ENCODE data around the gene SCARF1. TPM values are rescaled to one million over a fixed set of nuclear protein-coding genes. Genes with fewer than 3 reads are reported as not detected.

Gene SCARF1
- total RNA-seq, 1 experiment from 2014 or later: 0.47 TPM

DNA sequence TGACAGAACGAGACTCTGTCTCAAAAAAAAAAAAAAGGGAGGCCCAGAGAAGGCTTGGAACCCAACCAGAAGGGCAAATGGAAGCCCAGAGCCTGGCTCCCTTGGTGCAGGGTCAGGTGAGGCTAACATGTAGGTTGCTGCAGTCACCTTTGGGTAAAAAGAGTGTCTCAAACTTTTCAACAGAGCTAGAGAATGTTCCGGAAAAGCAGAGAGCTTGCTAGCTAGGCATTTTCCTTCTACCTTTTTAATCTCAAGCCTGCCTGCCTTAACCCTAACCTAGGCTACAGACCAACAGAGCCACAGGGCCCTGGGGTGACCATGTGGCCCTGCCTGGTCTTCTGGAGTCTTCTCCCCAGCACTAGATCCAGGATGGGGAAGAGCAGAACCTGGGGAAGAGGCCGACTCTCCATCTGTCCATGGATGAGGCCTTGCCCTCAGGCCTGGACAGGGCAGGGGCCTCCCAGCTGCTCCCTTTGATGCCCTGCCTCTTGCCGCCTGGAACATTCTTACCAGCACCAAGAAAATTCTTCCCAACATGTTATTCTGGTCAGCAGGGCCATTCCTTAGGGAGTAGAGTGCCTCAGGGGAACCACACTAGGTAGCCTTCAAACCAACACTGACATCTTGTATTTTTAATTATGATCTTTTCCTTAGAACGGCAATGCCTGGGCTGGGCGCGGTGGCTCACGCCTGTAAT is 47.0 kb downstream of the SCARF1 start:
- no peak for DNase-seq (ENCODE audit: low read depth)

DNA sequence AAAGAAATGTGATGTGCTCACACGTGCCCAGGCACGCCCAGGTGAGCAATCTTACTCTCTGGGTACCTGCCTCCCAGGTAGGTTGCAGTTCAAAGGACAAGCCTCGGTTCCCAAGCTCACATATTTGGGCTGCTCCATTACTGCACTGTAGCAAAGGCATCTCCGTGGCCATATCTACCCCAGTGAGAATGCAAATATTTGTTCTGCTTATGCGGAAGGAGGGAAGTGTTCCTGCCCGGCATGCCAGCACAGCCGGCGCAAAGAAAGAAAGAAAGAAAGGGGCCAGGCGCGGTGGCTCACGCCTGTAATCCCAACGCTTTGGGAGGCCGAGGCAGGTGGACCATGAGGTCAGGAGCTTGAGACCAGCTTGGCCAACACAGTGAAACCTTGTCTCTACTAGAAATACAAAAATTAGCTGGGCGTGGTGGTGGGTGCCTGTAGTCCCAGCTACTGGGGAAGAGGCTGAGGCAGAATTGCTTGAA is 47.6 kb downstream of the SCARF1 start:
- no peak for DNase-seq (ENCODE audit: low read depth)

DNA sequence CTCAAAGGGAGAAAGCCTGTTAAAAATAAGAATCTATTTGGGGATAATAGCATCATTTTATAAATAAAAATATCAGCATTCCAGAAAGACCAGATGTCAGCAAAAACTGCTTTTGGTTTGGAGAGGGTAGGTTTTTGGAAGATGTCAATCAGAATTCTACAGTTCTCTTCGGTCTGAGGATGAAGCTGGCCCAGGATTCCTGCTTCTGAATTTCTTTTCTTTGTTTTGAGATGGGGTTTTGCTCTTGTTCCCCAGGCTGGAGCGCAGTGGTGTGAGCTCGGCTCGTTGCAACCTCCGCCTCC is 52.0 kb downstream of the SCARF1 start:
- no peak for DNase-seq (ENCODE audit: low read depth)

DNA sequence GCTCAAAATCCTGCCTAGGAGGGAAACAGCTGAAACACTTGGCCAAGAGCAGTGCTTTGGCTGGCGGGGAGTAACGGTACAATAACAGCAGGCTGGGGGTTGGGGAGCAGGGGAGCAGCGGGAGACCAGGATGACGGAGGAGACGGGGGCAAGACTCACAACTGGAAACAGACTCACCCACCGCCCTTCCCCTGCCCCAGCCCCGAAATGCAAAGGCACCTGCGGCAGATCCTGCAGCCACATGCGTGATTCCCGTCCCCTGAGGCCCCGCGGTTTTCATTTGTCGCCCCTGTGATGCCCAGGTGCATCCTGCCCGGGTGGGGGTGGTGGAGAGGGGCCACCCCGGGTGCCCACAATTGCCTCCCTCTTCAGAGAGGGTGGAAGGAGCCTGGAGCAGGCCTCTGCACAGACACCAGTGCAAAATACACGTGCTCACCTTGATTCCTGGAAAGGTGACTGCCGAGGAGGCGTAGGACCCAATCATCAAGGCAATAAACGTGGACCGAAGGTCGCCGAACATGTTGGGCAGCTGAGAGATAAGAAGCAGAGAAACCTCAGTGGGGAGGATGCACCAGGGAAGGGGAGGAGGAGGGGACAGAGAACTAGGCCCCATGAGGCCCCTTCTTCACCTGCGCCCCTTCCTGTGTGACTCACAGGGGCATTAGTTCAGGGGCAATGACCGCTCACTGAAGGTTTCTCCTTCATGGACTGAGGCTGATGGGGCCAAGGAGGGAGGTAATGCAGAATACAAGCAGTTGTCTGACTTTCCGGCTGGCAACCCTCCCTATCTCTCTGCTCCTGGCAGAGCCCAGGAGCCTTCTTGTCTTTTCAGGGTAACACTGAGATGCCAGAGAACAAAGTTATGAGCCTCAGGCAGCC is 52.5 kb downstream of the SCARF1 start:
- no peak for DNase-seq (ENCODE audit: low read depth)

DNA sequence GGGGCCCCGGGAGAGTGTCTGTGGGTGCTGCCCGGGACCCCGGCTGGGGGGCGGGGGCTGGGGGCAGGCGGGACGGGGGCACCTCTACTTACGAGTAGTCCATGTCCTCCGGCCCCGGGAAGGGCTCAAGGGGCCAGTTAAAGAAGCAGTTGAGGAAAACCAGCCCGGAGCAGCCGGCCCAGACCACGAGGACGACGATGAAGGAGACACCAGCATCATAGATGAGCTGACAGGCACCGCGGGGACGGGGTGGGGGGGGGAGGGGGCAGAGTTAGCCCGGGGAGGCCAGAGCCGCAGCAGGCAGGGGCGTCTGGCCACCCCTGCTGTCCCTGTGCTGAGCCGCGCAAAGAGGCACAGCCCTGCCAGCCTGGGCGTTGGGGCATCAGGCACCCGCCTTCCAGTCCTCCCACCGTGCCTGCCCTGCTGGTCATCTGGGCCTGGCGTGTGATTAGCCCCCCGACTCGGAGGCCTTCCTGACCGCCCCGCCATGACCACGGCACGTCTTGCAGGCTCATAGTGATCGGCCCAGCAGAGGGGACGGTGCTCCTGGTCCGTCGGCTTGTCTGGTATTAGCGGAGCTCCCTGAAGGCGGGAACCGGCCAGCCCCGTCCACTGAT is 54.0 kb downstream of the SCARF1 start:
- no peak for DNase-seq (ENCODE audit: low read depth)

DNA sequence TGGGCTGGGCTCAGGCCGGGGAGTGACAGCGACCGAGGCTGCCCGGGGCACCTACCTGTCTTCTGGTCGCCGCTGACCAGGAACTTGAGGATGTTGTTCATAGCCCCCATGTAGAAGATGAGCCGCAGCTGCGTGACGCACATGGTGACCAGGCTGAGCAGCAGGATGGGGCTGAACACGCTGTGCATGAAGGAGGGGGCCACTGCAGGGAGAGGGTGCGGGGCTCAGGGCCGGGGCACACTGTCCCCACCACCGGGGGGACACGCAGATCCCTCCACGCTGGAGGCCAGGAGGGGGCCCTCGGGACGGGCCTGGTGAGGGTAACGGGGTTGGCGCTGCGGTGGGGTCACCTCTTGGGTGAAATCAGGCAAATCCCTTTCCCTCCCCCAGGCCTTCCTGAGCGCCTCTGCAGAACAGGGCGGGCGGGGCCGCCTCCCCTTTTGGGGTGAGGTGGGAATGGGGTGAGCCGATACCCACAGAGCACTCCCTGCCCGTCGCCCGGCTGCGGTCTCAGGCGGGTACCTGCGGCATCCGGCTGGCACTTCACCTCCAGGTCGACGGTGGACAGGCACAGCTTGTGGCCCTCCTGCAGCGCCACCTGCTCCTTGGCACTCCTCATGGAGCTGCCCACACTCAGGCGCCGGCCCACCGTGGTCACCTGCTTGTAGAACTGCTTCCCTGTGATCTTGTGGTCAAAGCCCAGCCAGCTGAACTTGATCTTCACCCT is 54.6 kb downstream of the SCARF1 start:
- DNase-seq (ENCODE audit: low read depth): no peak

DNA sequence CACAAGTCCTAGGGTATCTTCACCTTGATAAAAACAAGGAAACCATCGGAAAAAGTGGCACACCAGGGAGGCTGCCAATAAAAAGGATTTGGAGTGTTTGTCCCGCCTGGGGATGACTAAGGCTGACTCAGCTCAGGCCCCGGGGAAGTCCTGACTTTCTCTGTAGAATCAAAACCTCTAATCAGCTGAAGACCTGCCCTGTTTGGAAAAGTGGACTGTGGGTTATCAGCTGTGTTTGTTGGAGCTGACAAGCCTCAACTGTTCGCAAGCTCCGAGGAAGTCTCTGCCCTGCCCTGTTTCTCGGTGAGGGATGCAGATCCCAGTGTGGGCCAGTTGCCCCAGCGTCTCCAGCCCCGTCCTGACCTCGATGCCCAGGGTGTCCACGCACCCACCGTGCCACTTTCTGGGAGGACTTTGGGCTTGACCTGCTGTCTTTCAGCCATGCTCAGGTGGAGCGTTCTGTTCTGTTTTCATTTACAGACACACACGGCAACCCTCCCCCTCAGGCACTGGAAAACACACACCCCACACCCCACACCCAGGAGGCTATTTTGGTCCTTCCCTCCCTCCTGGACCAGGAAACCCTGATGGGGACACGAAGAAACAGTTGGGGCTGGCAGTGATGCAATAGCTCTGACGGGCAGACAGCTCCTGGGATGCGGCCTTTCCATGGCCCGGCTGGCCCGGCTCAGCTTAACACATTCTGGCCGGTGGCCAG is 55.3 kb downstream of the SCARF1 start:
- peak; percentile 95 for DNase-seq (ENCODE audit: low read depth)

DNA sequence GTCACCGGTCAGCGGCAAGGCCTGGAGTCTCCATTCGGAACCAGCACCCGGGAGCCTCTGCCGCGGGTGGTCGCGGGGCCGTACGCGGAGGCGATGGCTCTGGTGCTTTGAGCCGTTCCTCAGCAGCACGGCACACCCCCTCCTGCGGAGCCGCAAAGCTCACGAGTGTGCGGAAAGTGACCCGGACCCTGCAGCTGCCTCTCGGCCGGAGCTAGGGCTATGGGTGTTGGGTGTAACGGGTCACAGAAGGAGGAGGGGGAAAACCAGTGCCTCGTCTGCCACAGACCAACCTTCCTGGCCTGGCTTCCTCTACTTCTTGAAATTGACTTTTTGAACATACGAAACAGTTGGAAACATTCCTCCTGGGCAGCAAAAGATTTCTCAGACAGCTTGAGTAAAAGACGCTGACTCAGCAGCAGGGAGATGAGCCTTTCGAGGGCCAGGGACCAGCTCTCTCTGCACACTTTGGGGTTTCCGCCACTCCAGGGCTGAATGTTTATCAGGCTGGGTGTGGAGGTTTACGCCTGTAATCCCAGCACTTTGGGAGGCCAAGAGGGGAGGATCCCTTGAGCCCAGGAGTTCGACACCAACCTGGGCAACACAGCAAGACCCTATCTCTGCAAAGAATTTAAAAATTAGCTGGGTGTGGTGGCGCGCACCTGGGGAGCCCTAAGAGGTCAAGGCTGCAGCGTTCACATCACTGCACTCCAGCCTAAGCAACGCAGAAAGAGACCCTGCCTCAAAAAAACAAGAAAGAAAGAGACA is 56.5 kb downstream of the SCARF1 start:
- DNase-seq (ENCODE audit: low read depth): peak; percentile 38

DNA sequence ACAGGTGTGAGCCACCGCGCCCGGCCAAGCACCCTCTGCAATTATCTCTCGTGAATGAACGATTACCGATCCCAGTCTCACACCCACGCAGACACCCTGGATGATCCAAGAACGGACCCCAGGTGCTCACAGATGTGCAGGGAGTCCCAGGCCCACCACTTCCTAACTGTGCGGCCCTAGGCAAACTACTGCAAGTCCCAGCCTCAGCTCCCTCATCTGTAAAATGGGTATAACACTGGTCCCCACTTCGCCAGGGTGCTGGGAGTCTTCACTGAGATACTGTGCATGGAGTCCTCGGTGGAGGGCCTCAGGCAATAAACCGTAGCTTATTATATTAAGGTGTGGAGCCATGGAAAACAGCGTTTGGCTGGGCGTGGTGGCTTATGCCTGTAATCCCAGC is 61.4 kb downstream of the SCARF1 start:
- no peak for DNase-seq (ENCODE audit: low read depth)

Other genes with a start within 250 kb of the SCARF1 start
- 550 and 591 TPM in 2 replicates for gene YWHAE, start 245.5 kb downstream of the SCARF1 start, total RNA-seq (2014; rRNA removed; shearing (Covaris generic))
- gene CRK, start 189.5 kb downstream of the SCARF1 start, total RNA-seq (2014; rRNA removed; shearing (Covaris generic)): 39.0 and 59.6 TPM in 2 replicates
- gene MYO1C, start 153.0 kb downstream of the SCARF1 start, total RNA-seq (2014; rRNA removed; shearing (Covaris generic)): 43.9 and 80.5 TPM in 2 replicates
- gene INPP5K, start 129.1 kb downstream of the SCARF1 start, total RNA-seq (2014; rRNA removed; shearing (Covaris generic)): 28.1 and 81.9 TPM in 2 replicates
- 11.8 and 22.4 TPM in 2 replicates for gene PITPNA, start 82.9 kb downstream of the SCARF1 start, total RNA-seq (2014; rRNA removed; shearing (Covaris generic))
- 2.4 and 3.7 TPM in 2 replicates for gene SLC43A2, start 16.9 kb downstream of the SCARF1 start, total RNA-seq (2014; rRNA removed; shearing (Covaris generic))
- 1.7 and 3.1 TPM in 2 replicates for gene RILP, start 4.1 kb upstream of the SCARF1 start, total RNA-seq (2014; rRNA removed; shearing (Covaris generic))
- 52.3 and 92.8 TPM in 2 replicates for gene PRPF8, start 39.1 kb upstream of the SCARF1 start, total RNA-seq (2014; rRNA removed; shearing (Covaris generic))
- 0.02 and 0.32 TPM in 2 replicates for gene TLCD2, start 64.6 kb upstream of the SCARF1 start, total RNA-seq (2014; rRNA removed; shearing (Covaris generic))
- 4.0 and 9.5 TPM in 2 replicates for gene WDR81, start 79.0 kb upstream of the SCARF1 start, total RNA-seq (2014; rRNA removed; shearing (Covaris generic))
- gene SERPINF2, start 97.1 kb upstream of the SCARF1 start, total RNA-seq (2014; rRNA removed; shearing (Covaris generic)): 0.05 TPM in 1 of 2 replicates, not detected in the other
- not detected in 2 replicates for gene SERPINF1, start 116.3 kb upstream of the SCARF1 start, total RNA-seq (2014; rRNA removed; shearing (Covaris generic))
- 6.7 and 11.3 TPM in 2 replicates for gene SMYD4, start 184.2 kb upstream of the SCARF1 start, total RNA-seq (2014; rRNA removed; shearing (Covaris generic))
- 26.5 and 42.5 TPM in 2 replicates for gene RPA1, start 184.3 kb upstream of the SCARF1 start, total RNA-seq (2014; rRNA removed; shearing (Covaris generic))

Data from M059J (cell line).